Lung microvascular endothelial cell (primary cell): Measurements from ENCODE around the gene GFI1B. TPM values are rescaled to one million over a fixed set of nuclear protein-coding genes. Genes with fewer than 3 reads are reported as not detected.
"Not testable (repeated sequence)": the region's sequence is repeated elsewhere in the genome, so short reads cannot be mapped to it uniquely, and the experiment has no call there.

Experiments used
- DNase-seq, 2 donors: peaks; one replicate each; pipeline versions ENCODE4 v3.0.0 to v3.0.0-alpha.2; 2010; ENCODE audit warnings: low read depth in 2 of 2
- total RNA-seq: library from RNA; depleted of rRNA; stranded (reverse); fragments of >200 nt; gene quantifications from 2 replicates; pipeline ENCODE4 v1.2.1, GENCODE V29; 2014

GFI1B gene
- total RNA-seq, 1 donor from 2014 or later, result not detected

DNA sequence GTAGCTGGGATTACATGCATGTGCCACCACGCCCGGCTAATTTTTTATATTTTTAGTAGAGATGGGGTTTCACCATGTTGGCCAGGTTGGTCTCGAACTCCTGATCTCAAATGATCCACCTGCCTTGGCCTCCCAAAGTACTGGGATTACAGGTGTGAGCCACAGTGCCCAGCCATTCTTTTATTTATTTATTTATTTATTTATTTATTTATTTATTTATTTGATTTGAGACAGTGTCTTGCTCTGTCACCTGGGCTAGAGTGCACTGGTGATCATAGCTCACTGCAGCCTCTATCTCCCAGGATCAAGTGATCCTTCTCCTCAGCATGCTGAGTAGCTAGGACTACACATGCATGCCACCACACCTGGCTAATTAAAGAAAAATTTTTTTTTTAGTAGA, 10.6 kb upstream of the GFI1B start:
- not testable (repeated sequence) for DNase-seq

DNA sequence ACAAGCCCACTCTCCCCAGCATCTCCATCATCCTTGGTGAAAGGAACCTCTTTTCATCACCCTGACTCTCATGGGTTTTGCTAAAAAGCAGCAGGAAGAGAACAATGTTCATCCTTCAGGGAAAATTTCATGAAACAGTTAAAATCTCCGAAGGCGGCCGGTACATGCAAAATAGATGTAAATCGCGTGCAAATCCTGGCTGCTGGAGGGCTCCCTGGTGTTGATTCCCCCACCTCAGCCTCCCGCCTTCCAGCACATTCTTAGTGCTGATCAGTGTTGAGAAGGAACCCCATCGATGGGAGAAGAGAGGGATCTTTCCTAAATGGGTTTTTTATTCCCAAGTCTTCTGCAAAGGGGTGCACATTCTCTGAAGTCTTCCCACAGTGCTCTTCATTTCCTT, 8.7 kb upstream of the GFI1B start:
- DNase-seq, result no peak

DNA sequence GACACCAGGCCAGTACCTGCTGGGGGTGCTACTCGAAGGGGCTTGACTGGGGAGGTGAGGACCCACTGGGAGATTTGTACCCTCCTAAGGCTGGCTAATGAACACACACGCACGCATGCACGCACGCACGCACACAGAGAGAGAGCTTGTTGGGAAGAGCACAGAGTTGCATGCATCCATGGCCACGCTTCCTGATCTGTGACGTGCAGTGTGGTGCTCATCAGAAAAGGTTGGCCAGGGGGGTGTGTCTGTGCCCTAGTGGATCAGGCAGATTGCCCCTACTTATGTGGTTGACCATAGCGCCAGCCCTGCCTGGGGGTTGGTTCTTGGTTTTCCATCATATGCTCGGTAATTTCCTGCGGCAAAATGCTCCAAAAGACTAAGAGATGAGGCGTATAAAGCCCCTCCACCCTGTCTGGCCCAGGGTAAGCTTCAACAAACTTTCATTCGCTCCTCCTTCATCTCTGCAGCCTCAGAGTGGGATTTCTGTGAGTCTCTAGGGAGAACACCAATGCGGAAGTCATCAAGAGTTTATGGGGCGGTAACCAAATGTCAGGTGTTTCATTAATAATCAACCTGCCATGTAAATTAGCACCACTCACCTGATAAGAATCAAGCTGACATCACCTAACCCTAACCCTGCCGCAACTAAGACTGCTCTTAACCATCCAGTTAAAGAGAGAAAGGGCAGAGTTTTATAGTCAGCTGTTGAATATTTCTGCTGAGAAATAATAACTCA, 8.0 kb upstream of the GFI1B start:
- no peak for DNase-seq

DNA sequence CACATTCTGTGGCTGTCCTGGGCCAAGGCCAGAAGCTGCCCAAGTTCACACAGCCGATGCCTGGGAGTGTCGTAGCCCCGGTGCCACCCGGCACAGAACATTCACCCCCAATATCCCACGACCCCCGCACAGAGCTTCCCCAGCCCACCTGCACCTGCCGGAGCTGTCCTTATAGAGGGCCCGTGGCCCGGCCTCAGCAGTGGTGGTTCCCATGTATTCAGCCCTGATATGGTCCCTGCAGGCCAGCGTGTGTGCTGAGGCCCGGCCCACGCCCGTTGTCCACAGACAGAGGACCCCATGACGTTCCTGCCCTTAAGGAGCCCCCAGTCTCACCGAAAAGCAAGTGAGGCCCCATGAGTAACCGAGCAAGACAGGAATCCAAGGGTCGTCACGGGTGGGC, 5.3 kb upstream of the GFI1B start:
- DNase-seq, result no peak

DNA sequence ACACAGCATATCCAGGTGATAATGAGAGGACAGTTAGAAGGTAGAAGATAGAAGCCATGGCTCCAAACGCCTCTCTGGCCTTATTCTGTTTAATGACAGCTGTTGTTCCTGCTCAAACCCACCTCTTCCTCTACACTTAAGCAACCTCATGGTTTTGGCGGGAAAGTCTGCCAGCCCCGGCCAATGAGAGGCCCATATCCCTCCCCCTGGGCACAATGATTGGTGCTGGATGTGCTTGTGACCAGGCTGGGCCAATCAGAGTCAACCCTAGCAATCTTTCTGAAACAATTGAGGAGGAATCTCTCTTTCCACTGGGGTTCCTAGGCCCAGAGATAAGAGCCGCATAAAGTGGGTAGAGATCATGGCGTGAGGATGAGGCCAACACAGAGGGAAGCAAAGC, 4.8 kb upstream of the GFI1B start:
- peak in 1 of 2 donors; percentile 30 for DNase-seq

DNA sequence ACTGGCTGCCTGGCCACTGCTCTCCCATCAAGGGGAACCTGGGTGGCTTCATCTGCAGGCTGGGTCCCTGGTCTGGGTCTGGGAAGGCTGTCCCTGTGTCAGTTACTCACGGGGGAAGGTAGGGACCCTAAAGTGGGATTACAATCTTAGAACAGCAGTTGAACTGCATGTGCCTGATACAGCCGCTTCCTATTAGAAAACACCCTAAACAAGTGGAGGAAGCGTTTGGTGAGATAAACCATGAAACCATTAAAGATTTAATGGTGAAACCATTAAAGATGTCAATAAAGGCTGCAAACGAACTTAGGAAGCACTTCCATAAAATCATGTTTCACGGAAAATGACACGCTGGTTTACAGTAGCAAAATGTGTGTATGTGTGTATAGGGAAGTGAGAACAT, 2.5 kb upstream of the GFI1B start:
- DNase-seq, result no peak

DNA sequence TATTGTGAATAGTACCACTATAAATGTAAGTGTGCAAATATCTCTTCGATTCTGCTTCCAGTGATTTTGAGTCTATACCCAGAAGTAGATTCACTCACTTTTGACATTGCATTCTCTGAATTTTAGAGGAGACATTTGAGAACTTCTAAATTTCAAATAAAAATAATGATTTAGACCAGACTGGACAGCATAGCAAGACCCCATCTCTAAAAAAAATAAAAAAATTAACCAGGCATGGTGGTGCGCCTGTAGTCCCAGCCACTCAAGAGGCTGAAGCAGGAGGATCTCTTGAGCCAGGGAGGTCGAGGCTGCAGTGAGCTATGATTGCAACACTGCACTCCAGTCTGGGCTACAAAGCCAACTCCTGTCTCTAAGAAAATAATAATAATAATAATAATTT, 1.9 kb upstream of the GFI1B start:
- no peak for DNase-seq

DNA sequence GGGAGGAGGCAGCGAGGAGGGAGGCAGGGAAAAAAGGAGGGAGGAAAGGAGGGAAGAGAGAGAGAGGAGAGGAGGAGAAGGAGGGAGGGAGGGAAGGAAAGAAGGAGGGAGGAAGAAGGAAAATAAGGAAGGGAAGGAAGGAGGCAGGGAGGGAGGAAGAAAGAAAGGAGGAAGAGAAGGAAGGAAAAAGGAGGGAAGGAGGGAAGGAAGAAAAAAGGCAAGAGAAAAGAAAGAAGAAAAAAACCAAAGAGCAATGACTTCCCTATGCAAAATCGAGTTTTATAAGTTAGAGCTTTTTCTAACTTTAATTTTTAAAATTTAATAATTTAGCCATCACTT, 413 bp upstream of the GFI1B start:
- no peak for DNase-seq

DNA sequence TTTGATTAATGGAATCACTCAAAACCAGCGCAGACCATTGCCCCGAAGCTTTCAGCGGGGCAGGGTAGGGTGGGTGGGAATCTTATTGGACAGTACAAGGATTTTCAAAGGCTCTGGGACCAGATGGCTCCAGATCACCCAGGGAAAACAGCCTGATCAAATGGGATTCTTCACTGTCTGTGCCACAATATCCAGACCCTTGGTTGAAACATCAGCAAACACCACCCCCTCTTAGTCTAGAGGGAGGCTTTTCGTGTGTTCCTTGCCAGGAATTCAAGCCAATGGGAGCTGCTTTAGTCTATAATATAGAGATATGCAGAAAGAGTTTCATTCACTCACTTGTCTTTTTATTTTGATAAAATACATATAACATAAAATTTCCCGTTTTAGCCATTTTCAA, 1.7 kb downstream of the GFI1B start:
- DNase-seq, result no peak

DNA sequence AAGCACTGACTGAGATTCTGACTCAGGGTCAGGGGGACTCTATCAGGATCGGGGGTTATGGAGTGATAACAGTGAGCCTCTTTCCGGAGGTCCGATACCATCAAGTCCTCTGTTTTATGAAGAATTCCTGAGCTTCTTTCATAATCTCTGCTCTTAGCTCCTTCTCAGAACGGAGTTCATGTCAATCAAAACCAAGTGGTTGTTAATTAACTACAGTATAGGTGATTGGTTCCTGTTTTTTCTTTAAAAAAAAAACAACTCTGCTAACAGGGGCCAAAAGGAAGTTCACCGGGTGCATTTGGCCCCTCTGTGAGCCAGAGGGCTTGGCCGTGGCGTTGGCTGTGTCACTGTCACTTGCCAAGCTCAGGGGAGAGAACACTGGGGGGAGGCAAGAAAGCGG, 4.0 kb downstream of the GFI1B start:
- no peak for DNase-seq

DNA sequence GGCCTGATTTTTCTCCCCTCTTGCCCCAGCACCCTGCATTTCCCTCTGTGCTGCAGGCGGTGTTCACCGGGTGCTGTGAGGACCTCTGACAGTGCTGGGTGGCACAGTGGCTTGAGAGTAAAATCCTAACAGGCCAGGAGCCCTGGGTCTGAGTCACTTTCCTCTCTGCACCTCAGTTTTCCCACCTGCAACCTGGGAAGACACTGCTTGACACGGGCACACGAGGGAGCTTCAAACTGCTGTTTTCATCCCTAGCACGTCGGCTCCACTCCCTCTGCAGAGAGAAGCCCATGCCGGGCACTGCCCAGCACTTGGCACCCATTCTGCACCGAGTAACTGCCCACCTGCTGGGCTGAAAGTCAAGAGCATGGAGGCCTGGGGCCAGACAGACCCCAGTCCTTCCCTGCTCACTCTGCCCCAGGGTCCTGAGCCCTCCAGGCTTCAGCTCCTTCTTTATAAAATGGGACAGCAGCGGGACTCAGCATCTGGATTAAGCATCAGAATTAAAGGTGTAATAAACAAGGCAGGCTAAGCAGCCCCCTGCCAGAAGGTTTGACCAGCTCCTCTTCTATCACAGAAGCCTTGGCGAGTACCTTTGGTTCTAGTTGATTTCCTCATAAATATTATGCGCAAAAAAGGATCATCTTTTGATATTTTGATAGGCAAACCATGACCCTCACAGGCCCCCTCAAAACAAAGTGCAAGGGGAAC, 5.2 kb downstream of the GFI1B start:
- no peak for DNase-seq

DNA sequence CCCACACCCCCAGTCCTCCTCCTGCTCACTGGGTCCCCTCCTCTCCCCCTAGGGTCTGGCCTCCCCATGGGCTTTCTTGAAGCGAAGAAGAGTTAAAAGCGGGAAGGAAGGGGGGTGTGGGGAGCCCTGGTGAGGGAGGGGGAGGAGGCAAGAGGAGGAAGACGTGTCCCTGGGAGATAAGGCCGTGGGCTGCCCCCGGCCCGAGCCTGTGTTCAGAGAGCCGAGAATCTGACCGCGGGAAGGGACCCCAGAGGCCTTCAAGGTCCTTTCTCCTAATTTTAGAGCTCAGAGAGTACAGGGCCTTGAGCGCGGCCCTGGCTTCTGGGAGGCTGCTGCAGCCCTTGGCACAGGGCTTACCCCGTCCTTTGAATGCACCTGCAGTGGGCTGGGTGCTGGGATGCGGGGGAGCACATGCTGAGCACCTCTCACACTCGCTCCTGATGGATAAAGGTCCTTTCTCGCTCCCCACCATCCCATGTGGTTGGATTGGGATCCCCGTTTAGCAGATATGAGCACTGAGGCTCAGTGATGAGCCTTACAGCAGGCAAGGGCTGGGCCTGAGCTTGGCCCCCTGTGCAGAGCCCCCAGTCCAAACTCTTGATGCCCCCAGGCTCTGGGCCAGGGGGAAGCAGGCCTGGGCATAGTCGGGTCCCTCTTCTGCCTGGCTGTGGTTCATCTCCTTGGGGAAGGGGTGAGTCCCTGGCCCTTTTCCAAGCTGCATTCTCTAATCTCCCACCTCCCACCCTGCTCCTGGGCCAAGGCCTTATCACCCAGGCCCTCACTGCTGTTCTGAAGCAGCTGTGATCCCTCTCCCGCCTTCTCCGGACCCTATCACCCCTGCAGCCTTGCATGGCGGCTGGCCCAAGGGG, 5.9 kb downstream of the GFI1B start:
- no peak for DNase-seq

DNA sequence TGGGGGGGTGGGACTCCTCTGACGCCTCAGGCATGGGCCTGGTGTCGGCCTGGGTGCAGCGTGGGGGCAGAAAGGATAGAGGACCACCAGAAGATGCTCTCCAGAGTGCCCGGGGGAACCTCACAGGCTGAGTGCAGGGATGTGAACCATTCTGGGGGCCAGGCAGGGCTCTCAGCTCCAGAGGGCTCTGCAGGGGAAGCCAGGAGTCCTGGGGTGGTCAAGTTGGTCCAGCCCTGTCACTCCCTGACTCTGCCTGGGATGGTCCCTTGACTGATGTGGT, 6.5 kb downstream of the GFI1B start:
- no peak for DNase-seq

DNA sequence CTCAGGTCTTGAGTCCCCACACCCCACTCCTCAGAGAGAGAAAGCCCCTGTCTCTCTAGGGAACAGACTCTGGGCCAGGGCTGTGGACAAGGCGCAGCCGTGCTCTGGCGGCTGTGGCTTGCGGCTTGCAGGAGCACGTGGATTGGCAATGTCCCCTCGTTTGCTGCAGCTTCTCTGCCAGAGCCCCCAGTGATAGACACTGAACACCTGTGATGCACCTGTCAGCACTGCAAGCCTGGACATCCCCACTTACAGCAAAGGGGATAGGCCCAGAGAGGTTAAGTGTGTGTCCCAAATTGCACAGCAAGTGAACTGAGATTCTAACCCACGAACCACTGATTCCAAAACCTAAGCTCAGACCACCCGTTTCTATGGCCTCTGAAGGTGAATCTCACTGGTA, 7.0 kb downstream of the GFI1B start:
- DNase-seq, result no peak

DNA sequence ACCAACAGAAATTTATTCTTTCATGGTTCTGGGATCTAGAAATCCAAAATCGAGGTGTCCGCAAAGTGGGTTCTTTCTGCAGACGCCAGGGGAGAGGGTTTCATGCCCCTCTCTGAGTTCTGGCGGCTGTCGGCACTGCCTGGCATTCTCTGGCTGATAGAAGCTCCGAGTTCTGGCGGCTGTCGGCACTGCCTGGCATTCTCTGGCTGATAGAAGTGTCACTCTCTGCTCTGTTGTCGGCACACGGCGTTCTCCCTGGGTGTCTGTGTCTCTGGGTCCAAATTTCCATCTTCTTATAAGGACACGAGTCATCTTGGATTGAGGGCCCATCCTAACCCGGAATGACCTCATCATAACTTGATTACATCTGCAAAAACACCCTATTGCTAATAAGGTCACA, 7.6 kb downstream of the GFI1B start:
- DNase-seq, result no peak

DNA sequence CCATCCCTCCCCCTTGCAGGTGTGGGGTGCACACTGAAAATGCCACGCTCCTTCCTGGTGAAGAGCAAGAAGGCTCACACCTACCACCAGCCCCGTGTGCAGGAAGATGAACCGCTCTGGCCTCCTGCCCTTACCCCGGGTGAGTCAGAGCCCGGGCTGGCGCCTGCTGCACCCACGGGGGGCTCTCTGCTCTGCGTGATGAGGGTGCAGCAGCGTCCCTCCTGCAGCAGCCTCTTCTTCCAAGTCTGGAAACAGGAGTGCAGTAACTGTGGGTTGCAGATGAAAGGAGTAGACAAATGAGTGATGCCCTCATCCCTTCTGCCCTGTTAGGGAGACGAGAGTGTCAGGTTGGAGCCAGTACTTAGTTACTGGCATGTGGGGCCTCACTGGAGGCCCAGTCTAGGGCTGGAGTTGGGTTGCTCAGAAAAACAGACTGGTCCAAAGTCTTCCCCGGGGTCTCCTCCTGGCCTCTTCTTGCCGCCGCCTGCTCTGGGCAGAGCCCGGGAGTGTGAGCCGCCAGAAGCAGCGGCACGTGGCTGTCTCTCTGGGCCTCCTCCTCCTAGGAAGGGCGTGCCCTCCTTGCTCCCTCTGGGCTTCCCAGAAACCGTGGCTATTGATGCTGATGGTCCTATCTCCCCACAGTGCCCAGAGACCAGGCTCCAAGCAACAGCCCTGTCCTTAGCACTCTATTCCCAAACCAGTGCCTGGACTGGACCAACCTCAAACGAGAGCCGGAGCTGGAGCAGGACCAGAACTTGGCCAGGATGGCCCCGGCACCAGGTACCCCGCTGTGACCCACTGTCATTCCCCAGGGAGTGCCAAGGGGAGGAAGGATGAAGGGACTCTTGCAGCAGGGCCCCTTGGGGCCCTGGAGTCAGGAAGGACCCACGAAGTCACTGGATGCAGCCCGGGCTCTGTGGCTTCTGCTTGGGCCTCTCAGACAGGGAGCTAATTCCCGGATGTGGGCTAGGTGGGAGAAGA, 8.4 kb downstream of the GFI1B start:
- DNase-seq, result no peak

DNA sequence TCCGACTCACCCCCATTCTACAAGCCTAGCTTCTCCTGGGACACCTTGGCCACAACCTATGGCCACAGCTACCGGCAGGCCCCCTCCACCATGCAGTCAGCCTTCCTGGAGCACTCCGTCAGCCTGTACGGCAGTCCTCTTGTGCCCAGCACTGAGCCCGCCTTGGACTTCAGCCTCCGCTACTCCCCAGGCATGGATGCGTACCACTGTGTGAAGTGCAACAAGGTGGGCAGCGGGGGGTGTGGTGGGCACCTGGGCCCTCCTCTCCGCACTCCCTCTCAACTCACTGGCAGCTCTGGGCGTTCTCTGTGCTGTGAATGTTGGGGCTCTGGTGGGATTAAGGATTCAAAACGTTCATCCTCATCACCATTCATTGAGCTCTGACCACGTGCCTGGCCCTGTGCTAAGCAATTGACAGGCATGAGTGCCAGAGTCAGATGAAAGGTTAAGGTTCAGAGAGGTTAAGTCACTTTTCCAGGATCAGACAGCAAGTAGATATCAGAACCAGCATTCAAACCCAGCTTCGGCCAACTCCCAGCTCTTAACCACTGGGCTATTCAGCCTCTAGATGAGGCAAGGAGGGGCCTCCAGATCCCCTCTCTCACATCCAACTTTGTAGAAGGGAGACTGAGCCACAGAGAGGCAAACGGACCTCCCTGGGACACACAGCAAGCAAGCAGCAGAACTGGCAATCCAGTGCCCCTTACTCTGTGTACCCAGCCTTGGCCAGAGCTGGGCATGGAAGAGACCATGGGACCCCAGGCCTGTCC, 9.9 kb downstream of the GFI1B start:
- DNase-seq, result no peak

DNA sequence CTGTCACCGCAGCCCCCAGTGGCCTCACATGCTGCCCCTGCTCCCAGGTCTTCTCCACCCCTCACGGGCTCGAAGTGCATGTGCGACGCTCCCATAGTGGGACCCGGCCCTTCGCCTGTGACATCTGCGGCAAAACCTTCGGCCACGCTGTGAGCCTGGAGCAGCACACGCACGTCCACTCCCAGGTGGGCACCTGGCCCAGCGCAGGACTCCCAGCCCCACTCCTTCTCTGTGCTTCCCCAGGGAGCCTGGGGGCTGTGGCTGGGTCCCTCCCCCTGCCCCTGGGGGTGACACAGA, 10.5 kb downstream of the GFI1B start:
- no peak for DNase-seq

DNA sequence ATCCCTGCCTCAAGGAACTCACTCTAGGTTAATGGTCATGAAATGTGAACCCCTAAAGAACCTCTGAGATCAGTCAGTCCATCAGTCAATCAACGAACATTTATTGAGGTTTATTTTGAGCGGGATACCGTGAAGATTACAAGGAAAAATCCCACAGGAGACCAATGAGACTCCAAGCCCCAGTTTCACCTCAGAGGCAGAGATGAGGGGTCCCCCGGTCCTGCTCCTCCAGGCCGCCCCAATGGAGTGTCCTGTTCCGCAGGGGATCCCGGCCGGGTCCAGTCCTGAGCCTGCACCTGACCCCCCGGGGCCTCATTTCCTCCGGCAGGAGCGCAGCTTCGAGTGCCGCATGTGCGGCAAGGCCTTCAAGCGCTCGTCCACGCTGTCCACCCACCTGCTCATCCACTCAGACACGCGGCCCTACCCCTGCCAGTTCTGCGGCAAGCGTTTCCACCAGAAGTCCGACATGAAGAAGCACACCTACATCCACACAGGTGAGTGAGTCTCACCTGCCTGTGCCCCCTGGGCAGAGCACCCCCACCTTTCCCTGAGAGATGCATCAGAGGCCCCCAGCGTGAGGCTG, 11.0 kb downstream of the GFI1B start:
- no peak for DNase-seq

DNA sequence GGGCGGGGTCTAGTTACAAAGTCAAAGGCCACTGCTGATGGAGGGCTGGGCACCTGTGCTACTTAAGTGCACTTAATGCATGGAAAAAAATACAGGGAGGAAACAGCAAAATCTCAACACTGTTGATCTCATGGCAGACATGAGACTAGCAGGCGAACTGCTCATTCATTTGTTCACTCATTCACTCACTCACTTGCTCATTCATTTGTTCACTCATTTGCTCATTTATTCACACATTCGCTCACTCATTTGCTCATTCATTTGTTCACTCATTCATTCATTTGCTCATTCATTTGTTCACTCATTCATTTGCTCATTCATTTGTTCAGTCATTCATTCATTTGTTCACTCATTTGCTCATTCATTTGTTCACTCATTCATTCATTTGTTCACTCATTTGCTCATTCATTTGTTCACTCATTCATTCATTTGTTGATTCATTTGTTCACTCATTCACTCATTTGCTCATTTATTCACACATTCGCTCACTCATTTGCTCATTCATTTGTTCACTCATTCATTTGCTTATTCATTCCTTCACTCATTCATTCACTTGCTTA, 11.6 kb downstream of the GFI1B start:
- DNase-seq, result not testable (repeated sequence)
